Spleen (tissue), 11 donors: Measurements from ENCODE around the gene COL25A1. TPM values are rescaled to one million over a fixed set of nuclear protein-coding genes. Genes with fewer than 3 reads are reported as not detected.
A peak's percentile ranks its signal among the peaks of the same experiment; 100 is the strongest.

ENCODE experiments used
- DNase-seq: peaks from one replicate; pipeline ENCODE4 v3.0.0-alpha.2; 2020
- H3K27ac ChIP-seq, 8 donors: fragments of 200-600 bp; sonication (generic) in 7 of 8; 1 replicate in 4 of 8; 2 replicates in 4 of 8; pipeline versions ENCODE4 v1.5.0 to v1.8.0; 2016 to 2021; ENCODE audit warnings: inconsistent platforms in 4 of 8, mild to moderate bottlenecking in 4 of 8, moderate library complexity in 1 of 8
- H3K27me3 ChIP-seq, 7 donors: fragments of 200-600 bp; sonication (generic) in 6 of 7; replicated peaks in 1 of 7; 1 replicate in 4 of 7; 2 replicates in 3 of 7; pipeline versions ENCODE4 v1.5.0 to v1.8.0; 2016 to 2021; ENCODE audit warnings: inconsistent platforms in 3 of 7, mild to moderate bottlenecking in 1 of 7
- H3K36me3 ChIP-seq, 6 donors: fragments of 200-600 bp; sonication (generic) in 5 of 6; 1 replicate in 4 of 6; 2 replicates in 2 of 6; pipeline versions ENCODE4 v1.5.0 to v1.8.0; 2016 to 2021; ENCODE audit warnings: inconsistent platforms in 2 of 6
- H3K4me1 ChIP-seq, 6 donors: fragments of 200-600 bp; sonication (generic) in 5 of 6; 1 replicate in 3 of 6; 2 replicates in 3 of 6; pipeline versions ENCODE4 v1.5.0 to v1.8.0; 2016 to 2021; ENCODE audit warnings: inconsistent platforms in 3 of 6
- H3K4me3 ChIP-seq, 8 donors: fragments of 200-600 bp; sonication (generic) in 7 of 8; 1 replicate in 4 of 8; 2 replicates in 4 of 8; pipeline versions ENCODE4 v1.5.0 to v1.8.0; 2016 to 2021; ENCODE audit warnings: inconsistent platforms in 4 of 8, mild to moderate bottlenecking in 4 of 8, moderate library complexity in 2 of 8
- H3K9me3 ChIP-seq, 8 donors: fragments of 200-600 bp; sonication (generic) in 7 of 8; 1 replicate in 4 of 8; 2 replicates in 4 of 8; pipeline versions ENCODE4 v1.5.0 to v1.8.0; 2016 to 2021; ENCODE audit warnings: inconsistent platforms in 4 of 8
- CTCF ChIP-seq, 11 experiments: fragments of 200-600 bp in 7 of 11; fragments of 450-650 bp in 4 of 11; sonication (generic) in 4 of 11; IDR thresholded peaks in 8 of 11; conservative IDR thresholded peaks in 3 of 11; 1 replicate in 7 of 11; 2 replicates in 4 of 11; pipeline versions ENCODE4 v1.4.0 to v1.8.0; 2016 to 2021; ENCODE audit warnings: antibody characterized with exemption in 11 of 11, inconsistent platforms in 4 of 11, mild to moderate bottlenecking in 1 of 11
- POLR2A ChIP-seq, 3 donors: fragments of 450-650 bp; IDR thresholded peaks; one replicate each; pipeline ENCODE4 v1.5.1; 2017; ENCODE audit warnings: antibody characterized with exemption in 3 of 3, mild to moderate bottlenecking in 1 of 3
- POLR2AphosphoS5 ChIP-seq, 3 donors: sonication (generic); formaldehyde crosslinking; IDR thresholded peaks; one replicate each; pipeline ENCODE4 v1.5.1; 2017; ENCODE audit warnings: antibody characterized with exemption in 3 of 3
- WGBS, 5 donors: extraction: QIAGEN DNeasy Blood & Tissue Kit in 3 of 5; methylation state at CpG; one replicate each; pipeline versions ENCODE4 v1.1.5 to v1.1.7; 2013 to 2018; 5-methylcytosine and 5-hydroxymethylcytosine counted together
- intact Hi-C: fragments of 100-400 bp; cut with DNase I; formaldehyde crosslinking; loops from one replicate; pipeline ENCODE4 v1.15.0; 2023; ENCODE audit warnings: low total_unique reads
- polyA plus RNA-seq, 3 donors: library from polyadenylated mRNA; stranded (reverse); fragments of 200-250 nt; gene quantifications; one replicate each; pipeline ENCODE4 v1.2.1, GENCODE V29; 2013
- total RNA-seq, 7 donors: library from RNA; depleted of rRNA in 3 of 7; stranded (reverse); fragments of >200 nt in 3 of 7; fragmentation: NEBNext Ultra II Directional in 4 of 7; extraction: Animal tissue kit (Norgen Biotek cat#: 25700) in 4 of 7; gene quantifications; one replicate each; pipeline versions ENCODE4 v1.1.0 to v1.2.1, GENCODE V29; 2016 to 2021
- donor health status: healthy with polysubstance abuse.
- donor health status: DM: no; HTN: no; CAD: no; lungs with moderate emphysema.
- donor health status: DM: no; HTN: no; CAD: no.
- donor health status: Bipolar disorder and iron deficiency.
- donor health status: healthy.
- donor health status: DM: no; HTN: no; CAD: no.
- donor health status: DM: yes; HTN: yes; CAD: no.

The COL25A1 gene
- total and polyA plus RNA-seq, 10 donors, result 0.06 to 1.9 (median 0.57) TPM; not detected in 1

- TF ChIP-seq CTCF (IDR thresholded peaks at IDR 0.05 in 8 of 11, conservative IDR thresholded peaks at IDR 0.05 in 3 of 11) (no peak), POLR2A (IDR thresholded peaks at IDR 0.05) (no peak)
- H3K4me3 ChIP-seq, result no peak overlapping the region
- H3K27ac ChIP-seq, result no peak overlapping the region
- intact Hi-C loops, result no loop called here
- H3K4me1 ChIP-seq, result no peaks in the 10 kb centered on the region
- H3K27me3 ChIP-seq, result no peaks in the 10 kb centered on the region
- WGBS, 5 donors, result 88 to 100% (median 96%) methylated on average over 4 of the region's 4 CpGs
- peaks cover 0 to 36% (median 22%) of the 10 kb centered on the region in 8 donors for H3K9me3 ChIP-seq
- H3K36me3 ChIP-seq, result no peaks in the 10 kb centered on the region
- no peak for DNase-seq
Observed at GRCh38 chr4:109020861-109021260, 281.6 kb downstream of the COL25A1 start.

GRCh38 chr4:109016200-109016599 is 286.3 kb downstream of the COL25A1 start:
- intact Hi-C loops, result no loop called here
- WGBS, 5 donors, result 79 to 99% (median 86%) methylated on average over 5 of the region's 5 CpGs
- H3K4me3 ChIP-seq, result no peak overlapping the region
- H3K9me3 ChIP-seq, result peaks cover 0 to 23% (median 10%) of the 10 kb centered on the region in 8 donors
- TF ChIP-seq POLR2AphosphoS5 (IDR thresholded peaks at IDR 0.05) (no peak), CTCF (IDR thresholded peaks at IDR 0.05 in 8 of 11, conservative IDR thresholded peaks at IDR 0.05 in 3 of 11) (no peak), POLR2A (IDR thresholded peaks at IDR 0.05) (no peak)
- H3K4me1 ChIP-seq, result no peaks in the 10 kb centered on the region
- H3K27me3 ChIP-seq, result no peaks in the 10 kb centered on the region
- no peak overlapping the region for H3K27ac ChIP-seq
- peak; percentile 64 for DNase-seq
- no peaks in the 10 kb centered on the region for H3K36me3 ChIP-seq

GRCh38 chr4:109015413-109015810 is 287.0 kb downstream of the COL25A1 start:
- no peaks in the 10 kb centered on the region for H3K27me3 ChIP-seq
- no peak overlapping the region for H3K4me3 ChIP-seq
- H3K36me3 ChIP-seq, result no peaks in the 10 kb centered on the region
- DNase-seq, result no peak
- H3K27ac ChIP-seq, result no peak overlapping the region
- peaks cover 0 to 3% (median 0%) of the 10 kb centered on the region in 6 donors for H3K4me1 ChIP-seq
- H3K9me3 ChIP-seq, result peaks cover 0 to 18% (median 3%) of the 10 kb centered on the region in 8 donors
- TF ChIP-seq POLR2AphosphoS5 (IDR thresholded peaks at IDR 0.05) (no peak), POLR2A (IDR thresholded peaks at IDR 0.05) (no peak), CTCF (IDR thresholded peaks at IDR 0.05 in 8 of 11, conservative IDR thresholded peaks at IDR 0.05 in 3 of 11) (no peak)
- WGBS, 5 donors, result 50 to 92% (median 64%) methylated on average over 2 of the region's 2 CpGs
- intact Hi-C loops, result no loop called here

DNA sequence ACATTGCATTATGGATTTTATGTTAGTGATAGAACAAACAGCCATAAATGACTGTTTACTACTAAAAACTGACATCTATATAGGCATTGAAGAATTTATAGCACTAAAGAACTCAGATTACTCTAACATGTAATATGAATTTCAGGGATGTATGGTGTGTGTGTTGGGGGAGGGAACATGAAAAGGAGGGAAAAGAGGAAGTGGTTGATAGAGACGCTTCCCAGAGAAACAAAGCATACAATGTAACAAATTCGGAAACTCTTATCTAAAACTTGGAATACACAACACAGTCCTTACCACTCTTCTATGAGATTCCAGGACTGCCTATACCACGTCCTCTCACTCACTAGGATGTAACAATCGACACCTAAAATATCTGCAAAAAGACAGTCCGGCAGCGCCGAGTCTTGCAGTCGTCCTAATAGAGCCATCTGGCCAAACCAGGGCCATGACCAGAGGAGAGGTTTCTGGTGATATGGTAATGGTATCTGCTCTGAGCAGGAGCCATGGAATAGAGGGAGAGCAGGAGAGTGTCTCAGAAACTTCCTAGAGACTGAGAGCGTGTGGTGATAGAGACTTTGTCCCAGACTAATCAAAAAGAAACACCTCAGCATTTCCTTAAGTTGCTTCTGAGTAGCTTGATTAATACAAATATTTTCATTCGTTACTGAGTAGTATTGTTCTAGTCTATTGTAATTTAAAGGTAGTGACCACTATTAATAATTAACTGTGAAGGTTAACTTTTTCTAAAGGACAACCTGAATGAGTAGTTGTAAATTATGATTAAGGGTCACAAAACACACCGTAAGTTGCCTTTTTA is 287.7 kb downstream of the COL25A1 start:
- H3K4me1 ChIP-seq, result peaks cover 0 to 3% (median 0%) of the 10 kb centered on the region in 6 donors
- no peaks in the 10 kb centered on the region for H3K27me3 ChIP-seq
- no peak overlapping the region for H3K4me3 ChIP-seq
- 81 to 89% (median 87%) methylated on average over 11 of the region's 11 CpGs for WGBS, 5 donors
- no peak overlapping the region for H3K27ac ChIP-seq
- no peaks in the 10 kb centered on the region for H3K36me3 ChIP-seq
- intact Hi-C loops, result no loop called here
- DNase-seq, result no peak
- H3K9me3 ChIP-seq, result peaks cover 0 to 18% (median 3%) of the 10 kb centered on the region in 8 donors
- no peak for TF ChIP-seq CTCF (IDR thresholded peaks at IDR 0.05 in 8 of 11, conservative IDR thresholded peaks at IDR 0.05 in 3 of 11)
- no peak for TF ChIP-seq POLR2AphosphoS5 (IDR thresholded peaks at IDR 0.05)
- no peak for TF ChIP-seq POLR2A (IDR thresholded peaks at IDR 0.05)
